ENCODE measurements around the gene NMNAT2. TPM values are rescaled to one million over a fixed set of nuclear protein-coding genes. Genes with fewer than 3 reads are reported as not detected.

Gene NMNAT2
- total RNA-seq, 1 experiment from 2014 or later = 0.07 TPM

DNA sequence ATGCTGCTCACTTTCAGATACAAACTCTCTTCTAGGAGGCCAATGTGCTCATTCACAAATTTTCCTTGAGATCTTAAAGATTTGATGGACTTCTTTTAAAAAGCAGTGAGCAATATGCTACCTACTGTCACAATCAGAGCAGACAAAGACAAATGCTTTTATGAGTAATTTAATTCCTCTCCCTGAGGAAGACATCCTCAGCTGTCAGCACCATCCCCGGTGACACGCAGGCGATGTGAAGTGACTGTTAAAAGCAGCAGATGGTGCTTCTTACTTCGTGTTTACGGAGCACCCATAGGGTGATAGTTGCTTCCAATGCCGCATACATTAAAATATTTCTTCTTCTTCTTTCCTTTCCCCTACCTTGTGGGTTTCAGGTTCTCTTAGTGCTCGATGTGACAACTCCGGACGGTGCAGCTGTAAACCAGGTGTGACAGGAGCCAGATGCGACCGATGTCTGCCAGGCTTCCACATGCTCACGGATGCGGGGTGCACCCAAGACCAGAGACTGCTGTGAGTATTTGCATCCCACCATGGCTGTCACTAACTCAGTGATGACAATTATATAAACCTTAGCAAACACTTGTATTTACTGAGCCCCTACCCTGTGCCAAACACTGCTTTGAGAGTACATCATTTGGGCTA lies 203.0 kb downstream of the NMNAT2 start:
- no peaks in the 10 kb centered on the region for H3K36me3 ChIP-seq
- no peak overlapping the region for H3K4me3 ChIP-seq

DNA sequence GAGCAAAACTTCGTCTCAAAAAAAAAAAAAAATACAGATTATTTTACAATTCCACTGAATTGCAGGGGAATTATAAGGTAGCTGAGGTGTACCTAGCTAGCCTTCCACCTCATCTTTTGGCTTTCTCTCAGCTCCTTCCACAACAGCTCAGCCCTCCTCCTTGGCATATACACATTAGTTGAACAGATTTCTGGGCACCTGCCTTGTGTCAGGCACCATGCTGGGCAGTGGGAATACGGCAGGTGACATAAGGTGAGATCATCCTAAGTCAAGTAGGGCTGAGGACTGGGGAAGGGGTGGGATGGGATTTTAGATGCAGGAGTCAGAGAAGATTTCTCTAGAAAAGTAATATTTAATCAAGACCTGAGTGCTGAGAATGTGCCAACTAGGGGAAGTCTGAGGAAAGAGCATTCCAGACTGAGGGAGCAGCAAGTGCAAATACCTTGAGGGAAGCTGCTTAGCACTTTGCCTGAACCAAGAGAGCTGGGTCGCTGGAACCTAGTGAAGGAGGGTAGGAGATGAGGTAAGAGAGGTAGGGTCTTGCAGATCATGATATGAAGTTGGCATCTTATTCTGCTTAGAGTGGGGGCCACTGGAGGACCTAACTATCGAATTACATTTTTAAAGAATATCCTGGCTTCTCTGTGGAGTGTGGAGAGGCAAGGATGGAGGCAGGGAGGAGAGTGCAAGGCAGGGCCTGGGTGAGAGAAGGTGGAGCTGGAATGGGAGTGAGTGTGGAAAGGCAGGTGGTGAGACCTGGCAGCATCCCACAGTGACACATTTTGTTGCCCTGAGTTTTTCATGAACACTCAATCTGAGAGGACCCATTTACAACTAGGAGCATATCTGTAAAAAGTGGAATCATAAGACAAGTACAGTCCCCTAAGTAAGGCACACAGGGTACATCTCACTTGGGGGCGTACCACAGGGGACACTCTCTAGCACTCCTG lies 203.9 kb downstream of the NMNAT2 start:
- Histone ChIP-seq H3K36me3 (no peaks in the 10 kb centered on the region), H3K9me3 (no peaks in the 10 kb centered on the region), H3K4me3 (no peak overlapping the region), H3K27me3 (no peaks in the 10 kb centered on the region)
- DNase-seq = no peak

More for the DNA sequence above, 203.0 kb downstream of the NMNAT2 start:
- no peaks in the 10 kb centered on the region for H3K9me3 ChIP-seq
- no peaks in the 10 kb centered on the region for H3K27me3 ChIP-seq
- DNase-seq = no peak

DNA sequence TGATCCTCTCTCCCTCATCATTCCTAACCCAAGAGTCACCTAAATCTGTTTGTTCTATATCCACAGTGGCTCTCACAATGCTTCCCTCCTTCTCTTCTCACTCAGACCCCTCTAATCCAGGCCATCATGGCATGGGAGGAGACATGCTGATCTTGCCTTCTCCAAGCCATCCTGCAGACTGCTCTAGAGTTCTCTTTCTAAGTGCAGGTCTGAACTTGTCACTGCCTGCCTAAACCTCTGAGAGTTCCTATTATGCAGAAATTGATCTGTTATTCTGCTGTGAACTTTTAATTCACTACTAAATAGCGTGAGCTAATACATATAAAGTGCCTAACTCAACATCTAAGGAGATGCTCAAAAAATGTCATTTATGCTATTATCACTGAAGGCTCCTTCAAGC lies 205.3 kb downstream of the NMNAT2 start:
- Histone ChIP-seq H3K4me3 (no peak overlapping the region), H3K9me3 (no peaks in the 10 kb centered on the region)
- no peak for DNase-seq

DNA sequence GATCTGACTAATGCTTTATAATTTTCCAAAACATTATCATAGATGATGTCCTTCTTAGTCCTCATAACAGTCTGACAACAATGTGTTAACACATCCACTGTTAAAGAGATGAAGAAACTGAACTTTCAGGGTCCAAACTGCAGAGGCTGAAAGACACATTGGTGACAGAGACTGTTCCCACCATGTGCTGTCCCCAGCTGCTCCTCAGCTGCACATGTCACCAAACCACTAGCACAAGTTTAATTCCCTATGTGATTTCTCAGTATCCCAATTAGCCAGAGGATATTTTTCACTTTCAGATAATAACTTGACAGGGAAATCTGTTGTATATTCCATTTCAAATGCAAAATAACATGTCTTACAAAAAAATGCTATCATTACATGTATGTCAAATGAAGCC lies 207.5 kb downstream of the NMNAT2 start:
- Histone ChIP-seq H3K9me3 (no peaks in the 10 kb centered on the region), H3K27me3 (no peaks in the 10 kb centered on the region), H3K36me3 (no peaks in the 10 kb centered on the region), H3K4me3 (no peak overlapping the region)
- no peak for DNase-seq

More for the DNA sequence above, 205.3 kb downstream of the NMNAT2 start:
- Histone ChIP-seq H3K36me3 (no peaks in the 10 kb centered on the region), H3K27me3 (no peaks in the 10 kb centered on the region)

DNA sequence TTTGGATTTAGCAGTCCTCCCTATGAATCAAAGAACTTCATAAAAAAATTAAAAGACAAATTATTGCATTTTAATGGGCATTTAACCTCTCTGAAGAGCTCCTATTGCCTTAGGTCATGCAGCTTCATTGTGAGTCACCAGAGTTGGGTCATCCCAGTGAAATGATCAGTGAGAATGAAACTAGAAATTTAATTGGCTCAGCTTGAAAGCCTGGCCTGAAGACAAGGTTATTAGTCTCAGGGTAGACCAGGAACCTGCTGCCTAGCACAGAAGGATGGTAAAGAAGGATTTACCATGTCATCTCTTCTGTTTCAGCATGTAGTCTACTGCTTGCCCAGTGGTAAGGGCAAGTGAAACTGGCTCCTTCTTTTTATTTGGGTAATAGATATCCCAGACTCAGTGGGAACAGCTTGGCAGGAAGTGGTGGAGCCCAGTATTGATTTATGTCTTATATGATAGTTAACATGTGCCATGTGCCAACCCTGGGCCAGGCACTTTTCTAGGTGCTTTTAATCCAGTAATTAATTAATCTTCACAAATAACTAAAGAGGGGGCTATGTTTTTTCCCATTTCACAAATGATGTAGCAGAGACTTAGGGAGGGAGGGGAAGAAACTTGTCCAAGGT lies 208.5 kb downstream of the NMNAT2 start:
- Histone ChIP-seq H3K4me3 (no peak overlapping the region), H3K36me3 (no peaks in the 10 kb centered on the region), H3K9me3 (no peaks in the 10 kb centered on the region), H3K27me3 (no peaks in the 10 kb centered on the region)
- peak; percentile 73 for DNase-seq

DNA sequence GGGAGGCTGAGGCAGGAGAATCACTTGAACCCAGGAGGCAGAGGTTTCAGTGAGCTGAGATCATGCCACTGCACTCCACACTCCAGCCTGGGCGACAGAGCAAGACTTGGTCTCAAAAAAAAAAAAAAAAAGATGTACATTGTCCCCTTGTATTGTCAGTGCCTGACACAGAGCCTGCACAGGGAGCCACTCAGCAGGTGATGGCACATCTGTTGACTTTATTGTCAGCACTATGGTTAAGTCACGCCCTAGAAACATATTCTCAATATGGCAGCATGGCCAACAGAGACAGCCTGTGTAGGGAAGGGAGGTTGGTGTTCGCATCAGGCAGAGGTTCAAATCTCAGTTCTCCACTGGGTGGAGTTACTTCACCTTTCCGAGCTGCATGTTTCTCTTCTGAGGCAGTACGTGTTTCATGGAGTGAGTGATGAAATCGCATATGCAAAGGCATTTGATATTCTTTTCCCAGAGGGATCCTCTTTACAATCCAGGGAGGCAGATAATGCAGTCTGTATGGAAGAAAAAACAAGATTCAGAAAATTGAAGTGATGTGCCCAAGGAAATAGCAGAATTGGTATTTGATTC lies 211.6 kb downstream of the NMNAT2 start:
- H3K9me3 ChIP-seq = no peaks in the 10 kb centered on the region
- DNase-seq = no peak
- no peak overlapping the region for H3K4me3 ChIP-seq
- H3K27me3 ChIP-seq = no peaks in the 10 kb centered on the region
- H3K36me3 ChIP-seq = no peaks in the 10 kb centered on the region

DNA sequence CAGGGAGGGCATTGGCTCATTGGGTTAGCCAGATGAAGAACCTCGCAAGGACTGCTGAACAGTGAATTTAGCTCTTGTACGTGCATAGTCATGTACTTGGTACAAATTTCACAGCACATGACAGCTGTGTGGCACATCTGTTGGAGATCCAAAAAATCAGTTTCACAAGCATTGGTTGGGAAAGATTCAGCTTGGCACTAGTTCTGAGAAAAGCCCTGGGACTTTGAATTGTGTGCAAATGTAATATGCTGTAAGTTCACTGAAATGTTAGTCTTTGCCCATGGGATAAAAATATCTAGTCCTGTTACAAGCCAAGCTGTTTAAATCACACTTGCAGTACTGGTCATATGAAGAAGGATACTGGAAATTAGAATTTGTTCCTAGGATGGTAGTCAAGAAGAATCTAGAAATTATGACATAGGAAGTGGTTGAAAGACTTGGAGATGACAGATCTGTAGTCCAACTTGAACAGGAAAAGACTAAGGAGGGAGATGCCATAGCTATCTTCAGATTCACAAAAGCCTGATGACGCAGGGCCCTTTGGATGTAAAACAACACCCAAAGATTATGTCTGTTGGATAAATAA lies 212.9 kb downstream of the NMNAT2 start:
- Histone ChIP-seq H3K9me3 (no peaks in the 10 kb centered on the region), H3K36me3 (no peaks in the 10 kb centered on the region), H3K4me3 (no peak overlapping the region), H3K27me3 (no peaks in the 10 kb centered on the region)
- DNase-seq = no peak

DNA sequence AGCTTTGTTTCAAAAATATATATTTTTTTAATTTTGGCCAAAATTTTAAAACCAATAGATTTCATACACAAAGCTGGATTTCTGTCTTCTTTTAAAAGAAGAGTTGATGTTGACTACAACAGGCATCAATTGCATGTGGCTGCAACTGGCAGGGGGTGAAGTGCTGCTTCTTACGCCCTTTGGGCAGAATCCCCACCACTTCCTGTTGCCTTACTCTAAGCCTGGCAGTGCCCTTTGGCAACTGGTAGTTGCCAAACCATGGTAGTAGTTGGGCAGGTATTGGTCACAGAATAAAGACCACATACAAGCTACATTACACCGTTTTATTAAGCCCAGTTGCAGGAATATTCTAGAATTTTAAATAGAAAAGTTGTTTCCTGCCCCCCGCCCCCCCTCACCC lies 215.1 kb downstream of the NMNAT2 start:
- H3K36me3 ChIP-seq = no peaks in the 10 kb centered on the region
- no peaks in the 10 kb centered on the region for H3K9me3 ChIP-seq
- DNase-seq = peak; percentile 5
- no peak overlapping the region for H3K4me3 ChIP-seq
- H3K27me3 ChIP-seq = no peaks in the 10 kb centered on the region

DNA sequence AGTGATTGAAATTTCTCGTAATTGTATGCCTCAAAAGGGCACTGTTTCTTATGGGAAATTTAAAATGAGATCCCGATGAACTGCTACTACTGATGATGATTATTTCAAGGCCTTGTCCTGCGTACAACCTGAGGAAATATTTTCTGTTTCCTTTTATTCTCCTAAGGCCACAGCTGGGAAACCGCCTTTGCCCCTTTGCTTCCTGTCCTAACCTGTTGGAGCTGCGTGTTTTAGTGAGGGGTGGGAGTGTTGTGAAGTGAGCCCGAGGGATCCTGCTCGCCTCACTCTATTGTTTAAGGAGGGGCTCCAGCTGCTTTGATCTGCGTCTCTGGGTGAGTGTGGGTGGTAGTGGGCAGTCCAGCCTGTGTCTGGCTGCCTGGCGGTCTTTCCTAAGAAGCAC lies 217.7 kb downstream of the NMNAT2 start:
- H3K27me3 ChIP-seq = no peaks in the 10 kb centered on the region
- no peaks in the 10 kb centered on the region for H3K9me3 ChIP-seq
- no peak for DNase-seq
- H3K4me3 ChIP-seq = no peak overlapping the region
- H3K36me3 ChIP-seq = no peaks in the 10 kb centered on the region

DNA sequence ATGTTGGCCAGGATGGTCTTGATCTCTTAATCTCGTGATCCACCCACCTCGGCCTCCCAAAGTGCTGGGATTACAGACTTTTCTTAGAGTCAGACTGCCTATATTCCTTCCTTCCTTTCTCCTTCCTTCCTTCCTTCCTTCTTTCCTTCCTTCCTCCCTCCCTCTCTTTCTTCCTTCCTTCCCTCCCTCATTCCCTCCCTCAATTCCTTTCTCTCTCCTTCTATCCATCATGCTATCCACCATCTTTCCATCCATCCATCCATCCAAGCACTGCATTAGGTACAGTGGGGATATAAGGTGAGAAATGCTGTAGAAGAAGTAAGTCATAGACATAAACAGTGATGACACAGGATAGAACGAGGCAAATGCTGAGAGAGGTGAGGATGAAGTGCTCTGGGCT lies 218.9 kb downstream of the NMNAT2 start:
- no peak overlapping the region for H3K4me3 ChIP-seq
- H3K9me3 ChIP-seq = no peaks in the 10 kb centered on the region
- no peak for DNase-seq
- H3K36me3 ChIP-seq = no peaks in the 10 kb centered on the region
- no peaks in the 10 kb centered on the region for H3K27me3 ChIP-seq

DNA sequence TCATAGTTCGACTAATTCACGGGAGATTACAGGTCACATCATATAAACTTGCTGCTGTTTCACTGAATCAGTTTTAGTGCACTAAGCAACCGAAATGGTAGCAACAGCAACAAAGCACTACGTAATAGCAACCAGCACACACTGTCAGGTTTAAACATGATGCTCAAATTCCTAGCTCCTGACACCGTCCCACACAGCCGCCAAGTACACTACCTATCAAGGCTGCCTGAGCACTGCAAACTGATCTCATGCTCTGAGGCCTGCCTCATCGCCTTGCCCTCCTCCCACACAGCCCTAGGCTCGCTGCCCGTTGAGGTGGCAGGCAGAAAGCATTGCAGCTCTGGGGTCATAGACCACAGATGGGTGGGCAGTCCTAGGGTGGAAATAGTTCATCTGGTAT lies 219.7 kb downstream of the NMNAT2 start:
- DNase-seq = peak; percentile 50

More for the DNA sequence above, 219.7 kb downstream of the NMNAT2 start:
- H3K36me3 ChIP-seq = no peaks in the 10 kb centered on the region
- H3K4me3 ChIP-seq = no peak overlapping the region
- no peaks in the 10 kb centered on the region for H3K9me3 ChIP-seq
- no peaks in the 10 kb centered on the region for H3K27me3 ChIP-seq

Other genes starting within 250 kb of the NMNAT2 start
- 0.10 and 0.16 TPM in 2 replicates for gene LAMC2, start 232.1 kb downstream of the NMNAT2 start, total RNA-seq (2014; rRNA removed; shearing (Covaris generic); ENCODE audit: low replicate concordance)
- 28.2 and 86.2 TPM in 2 replicates for gene SMG7, start 54.1 kb upstream of the NMNAT2 start, total RNA-seq (2014; rRNA removed; shearing (Covaris generic); ENCODE audit: low replicate concordance)
- 0.53 and 0.64 TPM in 2 replicates for gene NCF2, start 172.1 kb upstream of the NMNAT2 start, total RNA-seq (2014; rRNA removed; shearing (Covaris generic); ENCODE audit: low replicate concordance)
- gene ARPC5, start 217.4 kb upstream of the NMNAT2 start, total RNA-seq (2014; rRNA removed; shearing (Covaris generic); ENCODE audit: low replicate concordance) = 232 and 372 TPM in 2 replicates
- gene APOBEC4, start 234.9 kb upstream of the NMNAT2 start, total RNA-seq (2014; rRNA removed; shearing (Covaris generic); ENCODE audit: low replicate concordance) = not detected in 2 replicates